ENCODE data around the gene MREG.
"Not testable (repeated sequence)": the region's sequence is repeated elsewhere in the genome, so short reads cannot be mapped to it uniquely, and the experiment has no call there.

Gene MREG

GRCh38 chr2:216018709-216019108 is 5.4 kb upstream of the MREG start:
- DNase-seq = no peak

- no peak for DNase-seq
Observed at GRCh38 chr2:216017365-216017764, 4.0 kb upstream of the MREG start.

GRCh38 chr2:216016581-216016980 is 3.2 kb upstream of the MREG start:
- DNase-seq = no peak

GRCh38 chr2:216015722-216016464 is 2.5 kb upstream of the MREG start:
- DNase-seq = no peak

- no peak for DNase-seq
Observed at GRCh38 chr2:216014986-216015385, 1.6 kb upstream of the MREG start.

DNA sequence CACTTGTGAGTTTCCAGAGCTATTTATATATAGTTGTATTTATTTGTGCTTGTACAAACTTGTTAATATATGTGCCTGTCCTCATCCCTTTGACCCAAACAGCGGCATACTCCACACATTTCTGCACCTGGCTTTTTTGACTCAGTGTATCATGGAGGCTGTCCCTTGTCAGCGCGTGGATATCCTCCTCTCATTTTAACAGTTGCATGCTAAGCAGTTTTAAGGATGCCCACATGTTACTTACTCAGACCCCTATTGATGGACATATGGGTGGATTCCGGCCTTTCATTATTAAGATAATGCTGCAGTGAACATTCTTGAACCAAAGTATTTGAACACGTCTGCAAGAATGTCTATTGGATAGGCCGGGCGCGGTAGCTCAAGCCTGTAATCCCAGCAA is 655 bp upstream of the MREG start:
- no peak for DNase-seq

DNA sequence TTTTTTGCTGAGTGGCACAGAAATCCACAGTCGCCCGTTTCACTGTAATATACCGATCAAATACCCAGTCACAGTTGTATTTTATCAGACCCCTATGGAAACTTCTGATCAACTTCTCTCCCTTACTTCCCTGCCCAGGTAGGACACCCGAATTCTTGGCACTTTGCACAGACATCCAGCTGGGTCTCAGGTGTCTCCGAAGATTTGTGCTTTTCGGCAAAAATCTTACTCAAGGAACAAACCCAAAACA is 596 bp downstream of the MREG start:
- DNase-seq = no peak

DNA sequence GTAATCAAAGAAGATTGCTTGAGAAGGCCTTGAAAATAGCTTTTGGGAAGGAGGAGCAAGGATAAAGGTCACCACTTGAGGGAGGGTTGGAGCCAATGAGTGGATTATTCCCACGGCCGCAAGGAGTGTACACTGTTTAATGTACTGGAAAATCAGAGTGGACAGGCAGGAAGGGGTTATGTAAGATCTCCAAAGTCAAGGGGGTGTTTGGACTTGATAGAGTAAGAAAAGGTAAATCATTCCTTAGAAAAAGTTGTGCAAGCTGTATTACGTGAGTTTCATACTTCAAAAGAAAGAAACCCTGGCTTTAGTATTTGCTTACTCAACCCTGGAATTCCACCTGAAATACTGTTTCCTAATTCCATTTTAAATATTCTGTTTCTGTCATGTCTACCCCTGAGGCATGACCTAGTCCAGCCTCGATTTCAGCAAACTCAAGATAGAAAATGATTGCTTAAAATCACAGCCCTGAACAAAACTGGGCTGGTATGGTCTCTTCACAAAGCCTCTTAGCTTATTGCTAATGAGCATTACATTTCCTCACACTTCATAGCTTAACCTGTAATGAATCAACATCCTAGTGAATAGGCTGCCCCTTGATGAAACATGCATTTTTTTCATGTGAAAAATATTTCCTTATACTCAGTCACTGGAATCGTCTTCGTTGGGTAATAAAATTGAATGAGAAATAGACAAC is 1.1 kb downstream of the MREG start:
- DNase-seq = no peak

DNA sequence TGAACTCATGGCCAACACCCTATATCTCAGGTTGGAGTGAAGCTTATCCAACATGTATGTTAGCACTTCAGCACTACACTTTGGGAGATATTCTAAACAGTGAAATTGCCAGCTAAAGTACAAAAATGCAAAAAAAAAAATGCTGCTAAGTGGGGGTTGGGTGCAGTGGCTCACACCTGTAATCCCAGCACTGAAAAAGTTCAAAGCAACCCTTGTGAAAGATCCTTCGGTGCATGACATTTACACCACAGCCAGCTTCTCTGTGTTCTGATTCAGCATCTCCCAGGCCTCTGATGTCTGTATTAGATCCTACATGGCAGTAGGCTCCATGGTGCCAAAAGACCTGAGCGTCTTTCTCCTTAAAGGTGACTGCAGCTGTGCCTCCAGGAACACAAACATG is 4.1 kb downstream of the MREG start:
- not testable (repeated sequence) for DNase-seq

- DNase-seq = no peak
Observed at GRCh38 chr2:216008387-216008786, 5.0 kb downstream of the MREG start.

DNA sequence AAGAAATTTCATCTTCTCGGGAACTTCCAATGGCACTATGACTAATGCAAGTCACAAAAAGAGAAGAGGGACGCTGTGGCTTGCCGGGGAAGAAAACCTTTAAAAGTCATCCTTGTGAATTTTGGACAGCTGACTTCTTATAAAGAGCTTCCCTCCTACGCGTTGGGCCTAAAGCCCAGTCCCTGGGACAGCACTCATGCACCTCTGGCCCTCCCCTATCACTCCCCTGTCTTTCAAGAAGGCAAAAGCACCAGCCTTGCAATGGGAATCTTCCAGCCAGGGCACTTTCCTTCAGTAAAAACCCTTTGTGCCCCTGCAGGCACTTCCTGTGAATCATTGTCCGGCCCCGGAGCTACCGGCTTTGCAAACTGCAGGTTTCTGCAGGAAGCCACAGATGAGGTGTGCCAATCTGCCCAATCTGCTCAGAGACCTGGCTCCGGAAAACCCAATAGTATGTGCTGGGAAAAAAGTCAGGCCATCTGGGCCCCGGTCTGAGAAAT is 7.1 kb downstream of the MREG start:
- DNase-seq = no peak

DNA sequence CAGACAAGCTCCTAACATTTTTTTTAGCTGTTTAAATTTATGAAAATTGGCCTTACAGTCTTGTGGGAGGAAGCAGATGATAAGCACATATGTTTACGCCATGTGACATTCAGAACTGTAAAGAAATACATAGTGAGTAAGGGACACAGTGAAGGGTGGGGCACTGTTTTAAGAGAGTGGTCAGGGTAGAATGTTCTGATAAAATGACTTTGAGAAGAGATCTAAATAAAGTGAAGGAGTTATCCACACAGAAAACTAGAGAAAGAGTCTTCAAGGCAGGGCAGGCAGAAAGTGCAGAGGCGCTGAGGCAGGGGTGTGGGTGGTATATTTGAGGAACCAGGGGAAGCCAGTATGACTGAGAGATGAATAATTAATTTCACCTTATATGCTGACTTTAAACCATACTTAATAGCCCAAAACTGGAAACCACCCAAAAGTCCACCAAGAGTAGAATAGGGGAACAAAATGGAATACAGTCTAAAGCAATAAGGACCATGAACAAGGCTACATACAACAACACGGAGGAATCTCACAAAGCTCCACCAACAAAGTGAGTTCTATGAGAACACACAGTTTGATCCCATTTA is 8.6 kb downstream of the MREG start:
- no peak for DNase-seq

DNA sequence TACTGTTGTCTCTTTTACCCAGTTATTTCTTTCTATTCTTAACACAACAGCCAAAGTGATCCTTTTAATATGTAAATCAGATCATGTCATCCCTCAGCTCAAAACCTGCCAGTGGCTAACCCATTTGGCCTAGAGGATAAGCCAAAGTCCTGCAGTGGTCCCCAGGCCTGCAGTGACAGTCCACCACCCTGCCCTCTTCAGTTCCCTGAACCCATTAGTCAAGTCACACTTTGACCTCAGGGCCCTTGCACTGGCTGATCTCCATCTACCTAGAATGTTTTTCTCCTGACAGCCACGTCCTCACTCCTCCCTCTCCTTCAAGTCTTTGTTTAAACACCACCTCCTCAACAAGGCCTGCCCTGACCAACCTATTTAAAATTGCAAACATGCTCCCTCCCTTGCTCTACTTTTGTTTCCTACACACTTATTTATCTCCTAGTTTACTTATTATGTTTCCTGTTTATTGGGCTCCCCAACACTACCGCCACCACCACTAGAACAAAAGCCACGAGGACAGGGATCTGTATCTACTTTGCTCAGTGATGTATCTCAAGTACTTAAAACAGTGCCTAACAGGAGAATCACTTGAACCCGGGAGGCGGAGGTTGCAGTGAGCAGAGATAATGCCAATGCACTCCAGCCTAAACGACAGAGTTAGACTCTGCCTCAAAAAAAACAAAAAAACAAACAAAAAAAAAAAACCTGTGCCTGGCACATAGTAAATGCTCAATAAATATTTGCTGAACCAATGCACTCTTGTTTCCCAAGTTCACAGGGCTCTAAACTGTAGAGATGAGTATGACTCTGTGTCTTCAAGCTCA is 9.3 kb downstream of the MREG start:
- DNase-seq = no peak

DNA sequence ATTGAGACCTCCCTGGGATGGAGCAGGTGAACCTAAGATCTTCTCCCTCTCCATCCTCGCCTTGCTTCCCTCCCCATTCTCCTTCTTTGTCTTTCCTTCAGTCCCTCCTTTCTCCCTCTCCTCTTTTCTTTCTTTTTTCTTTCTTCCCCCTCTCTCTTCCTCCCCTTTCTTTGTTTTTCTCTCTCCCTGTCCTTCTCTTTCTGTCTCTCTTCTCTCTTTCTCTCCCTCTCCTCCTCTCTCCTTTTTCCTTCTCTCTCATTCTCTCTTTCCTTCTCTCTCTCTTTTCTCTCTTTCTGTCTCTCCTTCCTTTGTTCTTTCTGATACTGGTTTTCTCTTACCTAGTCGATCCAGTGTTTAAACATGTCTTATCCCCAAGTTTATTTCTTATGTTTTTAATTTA is 10.7 kb downstream of the MREG start:
- no peak for DNase-seq

DNA sequence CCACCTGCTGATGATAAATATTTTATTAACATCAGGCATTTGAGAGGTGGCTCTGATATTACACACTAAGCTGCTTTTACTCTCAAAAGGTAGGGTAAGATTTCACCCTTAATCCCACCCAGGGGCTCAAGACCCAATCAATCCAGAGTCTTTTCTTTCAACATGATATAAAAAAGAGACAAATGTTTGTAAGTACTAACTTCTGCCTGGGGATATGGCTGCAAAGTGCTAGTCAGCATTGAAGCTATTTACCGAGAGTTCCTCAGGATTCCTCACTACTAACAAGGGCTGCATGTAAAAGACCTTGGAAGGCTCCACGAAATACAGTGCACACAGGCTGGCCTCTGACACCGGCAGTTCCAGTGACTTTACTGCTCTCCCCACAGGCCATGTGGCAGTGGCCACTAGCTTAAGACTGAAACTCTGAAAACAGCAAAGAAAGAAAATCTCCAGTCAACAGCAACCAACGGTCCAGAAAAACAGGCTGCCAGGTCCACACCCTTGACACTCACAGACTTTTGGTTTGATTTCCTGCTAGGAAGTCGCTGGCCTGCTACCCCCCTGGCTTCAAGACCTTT is 11.2 kb downstream of the MREG start:
- DNase-seq = no peak

- DNase-seq = no peak
Observed at GRCh38 chr2:216001216-216002100, 11.9 kb downstream of the MREG start.

GRCh38 chr2:215998636-215999035 is 14.7 kb downstream of the MREG start:
- DNase-seq = no peak

- no peak for DNase-seq
Observed at GRCh38 chr2:215997219-215997618, 16.1 kb downstream of the MREG start.

DNA sequence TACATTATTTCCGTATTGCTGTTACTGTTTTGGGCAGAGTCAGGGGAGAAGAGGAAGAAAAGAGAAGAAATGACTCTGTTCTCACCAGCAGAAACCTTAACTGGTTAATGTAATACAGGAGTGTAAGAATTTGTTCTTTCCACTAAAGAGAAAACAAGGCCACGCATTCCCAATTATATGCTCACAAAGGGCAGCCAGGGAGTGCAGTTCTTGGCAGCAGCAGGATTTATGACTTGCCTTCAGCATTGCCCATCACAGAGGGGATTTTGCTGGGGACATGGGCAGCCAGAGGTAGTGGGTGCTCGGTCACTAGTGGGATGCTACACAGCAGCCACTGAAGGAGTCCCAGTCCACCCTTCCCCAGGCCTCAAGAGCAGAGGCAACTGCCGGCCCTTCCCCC is 18.4 kb downstream of the MREG start:
- no peak for DNase-seq

GRCh38 chr2:215988556-215989207 is 24.7 kb downstream of the MREG start:
- DNase-seq = not testable (repeated sequence)

DNA sequence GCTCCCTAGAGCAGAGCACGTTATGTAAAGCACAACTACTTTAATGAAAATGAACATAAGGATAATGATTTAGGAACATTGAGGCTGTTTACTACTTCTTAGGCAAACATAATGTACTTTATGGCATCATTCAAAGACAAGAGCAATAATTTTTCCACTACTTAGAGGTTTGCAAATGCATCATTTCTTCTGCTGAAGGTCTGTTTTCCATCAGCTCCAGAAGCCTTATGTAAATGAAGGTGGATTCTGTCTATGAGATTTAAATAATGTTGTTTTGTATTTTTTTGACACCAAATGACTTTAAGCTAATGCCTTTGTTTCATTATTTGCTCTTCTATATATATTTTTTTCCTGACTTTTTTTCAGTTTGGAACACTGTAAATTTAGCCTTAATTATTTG is 28.1 kb downstream of the MREG start:
- DNase-seq = no peak

GRCh38 chr2:215984661-215985060 is 28.7 kb downstream of the MREG start:
- no peak for DNase-seq
